ENCODE measurements around the gene PAOX. TPM values are rescaled to one million over a fixed set of nuclear protein-coding genes. Genes with fewer than 3 reads are reported as not detected.

PAOX gene
- total and polyA plus RNA-seq, 2 of the 13 experiments (the other 11 are each of a cell fraction or from before 2014, with no cell fraction given) = 0.49 to 0.77 TPM

- TF ChIP-seq, protein P1, sequence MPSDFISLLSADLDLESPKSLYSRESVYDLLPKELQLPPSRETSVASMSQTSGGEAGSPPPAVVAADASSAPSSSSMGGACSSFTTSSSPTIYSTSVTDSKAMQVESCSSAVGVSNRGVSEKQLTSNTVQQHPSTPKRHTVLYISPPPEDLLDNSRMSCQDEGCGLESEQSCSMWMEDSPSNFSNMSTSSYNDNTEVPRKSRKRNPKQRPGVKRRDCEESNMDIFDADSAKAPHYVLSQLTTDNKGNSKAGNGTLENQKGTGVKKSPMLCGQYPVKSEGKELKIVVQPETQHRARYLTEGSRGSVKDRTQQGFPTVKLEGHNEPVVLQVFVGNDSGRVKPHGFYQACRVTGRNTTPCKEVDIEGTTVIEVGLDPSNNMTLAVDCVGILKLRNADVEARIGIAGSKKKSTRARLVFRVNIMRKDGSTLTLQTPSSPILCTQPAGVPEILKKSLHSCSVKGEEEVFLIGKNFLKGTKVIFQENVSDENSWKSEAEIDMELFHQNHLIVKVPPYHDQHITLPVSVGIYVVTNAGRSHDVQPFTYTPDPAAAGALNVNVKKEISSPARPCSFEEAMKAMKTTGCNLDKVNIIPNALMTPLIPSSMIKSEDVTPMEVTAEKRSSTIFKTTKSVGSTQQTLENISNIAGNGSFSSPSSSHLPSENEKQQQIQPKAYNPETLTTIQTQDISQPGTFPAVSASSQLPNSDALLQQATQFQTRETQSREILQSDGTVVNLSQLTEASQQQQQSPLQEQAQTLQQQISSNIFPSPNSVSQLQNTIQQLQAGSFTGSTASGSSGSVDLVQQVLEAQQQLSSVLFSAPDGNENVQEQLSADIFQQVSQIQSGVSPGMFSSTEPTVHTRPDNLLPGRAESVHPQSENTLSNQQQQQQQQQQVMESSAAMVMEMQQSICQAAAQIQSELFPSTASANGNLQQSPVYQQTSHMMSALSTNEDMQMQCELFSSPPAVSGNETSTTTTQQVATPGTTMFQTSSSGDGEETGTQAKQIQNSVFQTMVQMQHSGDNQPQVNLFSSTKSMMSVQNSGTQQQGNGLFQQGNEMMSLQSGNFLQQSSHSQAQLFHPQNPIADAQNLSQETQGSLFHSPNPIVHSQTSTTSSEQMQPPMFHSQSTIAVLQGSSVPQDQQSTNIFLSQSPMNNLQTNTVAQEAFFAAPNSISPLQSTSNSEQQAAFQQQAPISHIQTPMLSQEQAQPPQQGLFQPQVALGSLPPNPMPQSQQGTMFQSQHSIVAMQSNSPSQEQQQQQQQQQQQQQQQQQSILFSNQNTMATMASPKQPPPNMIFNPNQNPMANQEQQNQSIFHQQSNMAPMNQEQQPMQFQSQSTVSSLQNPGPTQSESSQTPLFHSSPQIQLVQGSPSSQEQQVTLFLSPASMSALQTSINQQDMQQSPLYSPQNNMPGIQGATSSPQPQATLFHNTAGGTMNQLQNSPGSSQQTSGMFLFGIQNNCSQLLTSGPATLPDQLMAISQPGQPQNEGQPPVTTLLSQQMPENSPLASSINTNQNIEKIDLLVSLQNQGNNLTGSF (CRISPR knock-in tag; IDR thresholded peaks at IDR 0.05) = no peak
- TF ChIP-seq ZNF253 (CRISPR knock-in tag; IDR thresholded peaks at IDR 0.05; ENCODE audit: borderline replicate concordance) (no peak), ZNF567 (CRISPR knock-in tag; IDR thresholded peaks at IDR 0.05; ENCODE audit: borderline replicate concordance) (0 out of 2 replicates have a peak, but pooled peaks have one; percentile 47), SMYD3 (CRISPR knock-in tag; IDR thresholded peaks at IDR 0.05) (no peak; the same call in 1 of the 2 replicates), MEF2D (CRISPR knock-in tag; IDR thresholded peaks at IDR 0.05) (no peak), ISL2 (CRISPR knock-in tag; IDR thresholded peaks at IDR 0.05) (no peak), MZF1 (CRISPR knock-in tag; IDR thresholded peaks at IDR 0.05; ENCODE audit: borderline replicate concordance) (no peak), ZNF781 (CRISPR knock-in tag; IDR thresholded peaks at IDR 0.05; ENCODE audit: borderline replicate concordance, not compliant biosample characterization) (peak; percentile 44), ZNF510 (CRISPR knock-in tag; IDR thresholded peaks at IDR 0.05; ENCODE audit: low read depth) (no peak), BORCS8-MEF2B (CRISPR knock-in tag; IDR thresholded peaks at IDR 0.05) (0 out of 2 replicates have a peak, but pooled peaks have one; percentile 46), YY1 (IDR thresholded peaks at IDR 0.05; ENCODE audit: insufficient read depth, insufficient replicate concordance, low read depth, low read length) (peak; percentile 14), RNF2 (conservative IDR thresholded peaks at IDR 0.05; ENCODE audit: low read depth) (no peak), ZNF282 (IDR thresholded peaks at IDR 0.05; ENCODE audit: partially characterized antibody) (no peak), FOSL1 (CRISPR knock-in tag; IDR thresholded peaks at IDR 0.05; ENCODE audit: borderline replicate concordance) (no peak), ZNF10 (CRISPR knock-in tag; IDR thresholded peaks at IDR 0.05; ENCODE audit: borderline replicate concordance, low read depth) (no peak), ZNF552 (CRISPR knock-in tag; IDR thresholded peaks at IDR 0.05; ENCODE audit: borderline replicate concordance) (no peak), CENPT (CRISPR knock-in tag; IDR thresholded peaks at IDR 0.05; ENCODE audit: low read depth) (no peak), ZNF589 (CRISPR knock-in tag; conservative IDR thresholded peaks at IDR 0.05) (no peak), ZNF737 (CRISPR knock-in tag; IDR thresholded peaks at IDR 0.05; ENCODE audit: borderline replicate concordance) (no peak), LCORL (IDR thresholded peaks at IDR 0.05) (no peak), LCORL (CRISPR knock-in tag; IDR thresholded peaks at IDR 0.05) (no peak; the same call in none of the 2 replicates), ZNF674 (CRISPR knock-in tag; IDR thresholded peaks at IDR 0.05; ENCODE audit: low read depth) (no peak), NR2F1 (CRISPR knock-in tag; IDR thresholded peaks at IDR 0.05) (peak in 1 of 2 experiments; percentile 52; a peak in 2 of 4 replicates)
- TF ChIP-seq, protein P2, sequence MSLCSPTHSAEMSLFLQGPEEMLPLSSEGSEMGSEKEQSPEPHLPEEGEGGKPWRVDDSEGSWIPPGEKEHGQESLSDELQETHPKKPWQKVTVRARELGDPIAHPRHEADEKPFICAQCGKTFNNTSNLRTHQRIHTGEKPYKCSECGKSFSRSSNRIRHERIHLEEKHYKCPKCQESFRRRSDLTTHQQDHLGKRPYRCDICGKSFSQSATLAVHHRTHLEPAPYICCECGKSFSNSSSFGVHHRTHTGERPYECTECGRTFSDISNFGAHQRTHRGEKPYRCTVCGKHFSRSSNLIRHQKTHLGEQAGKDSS (CRISPR knock-in tag; IDR thresholded peaks at IDR 0.05; ENCODE audit: borderline replicate concordance, low read depth) = peak; percentile 71; the same call in 1 of the 2 replicates
Observed at GRCh38 chr10:133378251-133379096, 588 bp upstream of the PAOX start (continued).

Measured in HepG2 (cell line).